ENCODE measurements around the gene PRSS12. TPM values are rescaled to one million over a fixed set of nuclear protein-coding genes. Genes with fewer than 3 reads are reported as not detected.

PRSS12 gene
- total RNA-seq, 2 experiments from 2014 or later, result not detected

DNA sequence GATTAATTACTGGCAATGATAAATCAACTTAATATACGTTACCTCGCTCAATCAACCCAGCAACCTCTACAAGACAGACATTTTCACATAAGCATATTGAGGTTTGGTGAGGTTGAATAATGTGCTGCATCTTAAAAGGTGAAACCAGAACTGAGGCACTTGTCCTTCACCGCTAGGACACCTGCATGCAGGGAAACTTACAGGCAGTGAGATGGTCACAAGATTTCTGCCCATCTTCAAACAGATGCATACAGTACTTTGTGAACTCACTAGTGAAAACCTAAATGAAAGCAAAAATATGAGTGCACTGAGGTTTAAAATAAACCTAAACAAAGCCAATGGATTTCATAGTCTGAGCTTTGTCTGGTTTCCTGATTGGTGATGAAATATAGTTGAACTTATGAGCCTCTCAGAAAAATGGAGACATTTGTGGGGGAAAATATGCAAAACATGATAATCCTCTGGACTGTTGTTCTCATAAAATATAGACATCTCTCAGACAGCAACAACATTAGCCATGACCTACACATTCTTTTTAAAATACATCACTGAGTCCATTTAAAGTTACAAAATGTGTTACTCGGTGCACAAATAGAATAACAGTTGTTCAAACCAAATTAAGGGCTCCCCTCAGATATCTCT, 20.9 kb upstream of the PRSS12 start:
- Histone ChIP-seq H3K4me1 (ENCODE audit: insufficient read depth, low read length, poor library complexity, severe bottlenecking) (no peaks in the 10 kb centered on the region), H2AFZ (ENCODE audit: low read length) (no peak overlapping the region), H3K36me3 (ENCODE audit: insufficient read depth, low read length) (no peaks in the 10 kb centered on the region), H3K4me3 (ENCODE audit: low read depth, low read length, poor library complexity, severe bottlenecking) (no peak overlapping the region), H4K20me1 (ENCODE audit: insufficient read depth, low read length) (no peaks in the 10 kb centered on the region), H3K9me2 (ENCODE audit: insufficient read depth, low read length) (no peaks in the 10 kb centered on the region), H3K27ac (ENCODE audit: low read depth, low read length, poor library complexity, severe bottlenecking) (no peak overlapping the region), H3K4me2 (ENCODE audit: low read length) (no peak overlapping the region), H3K79me2 (ENCODE audit: insufficient read depth, low read depth, low read length) (no peaks in the 10 kb centered on the region), H3K9me3 (ENCODE audit: low read length) (no peaks in the 10 kb centered on the region)
- intact Hi-C loops (cut with micrococcal nuclease; ENCODE audit: unreplicated experiment), result no loop called here
- no peak for TF ChIP-seq EZH2phosphoT487 (IDR thresholded peaks at IDR 0.05; ENCODE audit: borderline replicate concordance, low read depth, low read length)
- TF ChIP-seq, protein P1, sequence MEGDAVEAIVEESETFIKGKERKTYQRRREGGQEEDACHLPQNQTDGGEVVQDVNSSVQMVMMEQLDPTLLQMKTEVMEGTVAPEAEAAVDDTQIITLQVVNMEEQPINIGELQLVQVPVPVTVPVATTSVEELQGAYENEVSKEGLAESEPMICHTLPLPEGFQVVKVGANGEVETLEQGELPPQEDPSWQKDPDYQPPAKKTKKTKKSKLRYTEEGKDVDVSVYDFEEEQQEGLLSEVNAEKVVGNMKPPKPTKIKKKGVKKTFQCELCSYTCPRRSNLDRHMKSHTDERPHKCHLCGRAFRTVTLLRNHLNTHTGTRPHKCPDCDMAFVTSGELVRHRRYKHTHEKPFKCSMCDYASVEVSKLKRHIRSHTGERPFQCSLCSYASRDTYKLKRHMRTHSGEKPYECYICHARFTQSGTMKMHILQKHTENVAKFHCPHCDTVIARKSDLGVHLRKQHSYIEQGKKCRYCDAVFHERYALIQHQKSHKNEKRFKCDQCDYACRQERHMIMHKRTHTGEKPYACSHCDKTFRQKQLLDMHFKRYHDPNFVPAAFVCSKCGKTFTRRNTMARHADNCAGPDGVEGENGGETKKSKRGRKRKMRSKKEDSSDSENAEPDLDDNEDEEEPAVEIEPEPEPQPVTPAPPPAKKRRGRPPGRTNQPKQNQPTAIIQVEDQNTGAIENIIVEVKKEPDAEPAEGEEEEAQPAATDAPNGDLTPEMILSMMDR (conservative IDR thresholded peaks at IDR 0.05; ENCODE audit: low read length), result no peak
- no peak for DNase-seq (ENCODE audit: low spot score)
- BruUV-seq (replicated peaks), result no TSS peak
- CTCF ChIA-PET (ENCODE audit: unreplicated experiment), result no interaction called here
- POLR2A ChIA-PET, result no interaction called here

GRCh38 chr4:118372251-118372650, 19.4 kb upstream of the PRSS12 start:
- H3K36me3 ChIP-seq (ENCODE audit: insufficient read depth, low read length), result no peaks in the 10 kb centered on the region
- H3K27ac ChIP-seq (ENCODE audit: low read depth, low read length, poor library complexity, severe bottlenecking), result no peak overlapping the region
- ChIA-PET CTCF (ENCODE audit: unreplicated experiment) (no interaction called here), POLR2A (interaction anchor here (0.6 kb wide), 1 partner anchor 1220 kb away, joined by 3 read pairs; no protein-coding TSS in a partner anchor)
- H2AFZ ChIP-seq (ENCODE audit: low read length), result no peak overlapping the region
- TF ChIP-seq, protein P1 (conservative IDR thresholded peaks at IDR 0.05; ENCODE audit: low read length), result no peak
- no peak for TF ChIP-seq EZH2phosphoT487 (IDR thresholded peaks at IDR 0.05; ENCODE audit: borderline replicate concordance, low read depth, low read length)
- no peak overlapping the region for H3K4me2 ChIP-seq (ENCODE audit: low read length)
- no peaks in the 10 kb centered on the region for H3K9me3 ChIP-seq (ENCODE audit: low read length)
- H3K4me3 ChIP-seq (ENCODE audit: low read depth, low read length, poor library complexity, severe bottlenecking), result no peak overlapping the region
- no TSS peak for BruUV-seq (replicated peaks)
- H3K4me1 ChIP-seq (ENCODE audit: insufficient read depth, low read length, poor library complexity, severe bottlenecking), result no peaks in the 10 kb centered on the region
- H3K79me2 ChIP-seq (ENCODE audit: insufficient read depth, low read depth, low read length), result no peaks in the 10 kb centered on the region
- intact Hi-C loops (cut with micrococcal nuclease; ENCODE audit: unreplicated experiment), result no loop called here
- no peaks in the 10 kb centered on the region for H3K9me2 ChIP-seq (ENCODE audit: insufficient read depth, low read length)
- DNase-seq (ENCODE audit: low spot score), result no peak
- H4K20me1 ChIP-seq (ENCODE audit: insufficient read depth, low read length), result no peaks in the 10 kb centered on the region

DNA sequence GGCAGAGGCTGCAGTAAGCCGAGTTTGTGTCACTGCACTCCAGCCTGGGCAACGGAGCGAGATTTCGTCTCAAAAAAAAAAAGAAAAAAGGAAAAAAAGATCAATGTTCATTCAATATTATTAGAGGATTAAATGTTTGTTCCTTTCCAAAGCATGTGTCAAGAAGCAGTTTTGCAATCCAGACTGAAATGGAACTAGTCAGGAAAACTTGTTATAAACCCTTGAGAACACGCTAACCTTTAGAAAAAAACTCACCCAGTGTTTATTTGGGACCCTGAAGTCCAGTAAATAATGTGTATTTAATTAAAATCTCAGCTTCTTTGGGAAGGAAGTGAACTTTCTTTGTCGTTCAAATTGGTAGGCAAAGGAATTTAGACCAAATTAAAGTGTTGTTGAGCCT, 16.4 kb upstream of the PRSS12 start:
- Histone ChIP-seq H3K9me3 (ENCODE audit: low read length) (no peaks in the 10 kb centered on the region), H3K36me3 (ENCODE audit: insufficient read depth, low read length) (no peaks in the 10 kb centered on the region), H3K79me2 (ENCODE audit: insufficient read depth, low read depth, low read length) (no peaks in the 10 kb centered on the region), H3K27ac (ENCODE audit: low read depth, low read length, poor library complexity, severe bottlenecking) (no peak overlapping the region), H3K4me3 (ENCODE audit: low read depth, low read length, poor library complexity, severe bottlenecking) (no peak overlapping the region), H2AFZ (ENCODE audit: low read length) (no peak overlapping the region), H3K9me2 (ENCODE audit: insufficient read depth, low read length) (no peaks in the 10 kb centered on the region), H4K20me1 (ENCODE audit: insufficient read depth, low read length) (no peaks in the 10 kb centered on the region), H3K4me2 (ENCODE audit: low read length) (no peak overlapping the region), H3K4me1 (ENCODE audit: insufficient read depth, low read length, poor library complexity, severe bottlenecking) (no peaks in the 10 kb centered on the region)
- BruUV-seq (replicated peaks), result no TSS peak
- DNase-seq (ENCODE audit: low spot score), result no peak
- POLR2A ChIA-PET, result no interaction called here
- TF ChIP-seq EZH2phosphoT487 (IDR thresholded peaks at IDR 0.05; ENCODE audit: borderline replicate concordance, low read depth, low read length), result no peak
- TF ChIP-seq, protein P1 (conservative IDR thresholded peaks at IDR 0.05; ENCODE audit: low read length), result no peak
- intact Hi-C loops (cut with micrococcal nuclease; ENCODE audit: unreplicated experiment), result no loop called here
- CTCF ChIA-PET (ENCODE audit: unreplicated experiment), result no interaction called here
